Esophagus muscularis mucosa (tissue), 3 donors: ENCODE data around the gene KLHL30.

Source experiments
- POLR2AphosphoS5 ChIP-seq, 2 donors: sonication (generic); formaldehyde crosslinking; IDR thresholded peaks; one replicate each; pipeline ENCODE4 v1.6.1; 2017; ENCODE audit warnings: antibody characterized with exemption in 2 of 2
- TF ChIP-seq, protein P1 (sequence below), 3 experiments: fragments of 200-600 bp in 2 of 3; fragments of 450-650 bp in 1 of 3; sonication (generic) in 2 of 3; IDR thresholded peaks; one replicate each; pipeline ENCODE4 v1.5.1; 2017 to 2019; ENCODE audit warnings: antibody characterized with exemption in 3 of 3, mild to moderate bottlenecking in 2 of 3, moderate library complexity in 1 of 3

DNA sequence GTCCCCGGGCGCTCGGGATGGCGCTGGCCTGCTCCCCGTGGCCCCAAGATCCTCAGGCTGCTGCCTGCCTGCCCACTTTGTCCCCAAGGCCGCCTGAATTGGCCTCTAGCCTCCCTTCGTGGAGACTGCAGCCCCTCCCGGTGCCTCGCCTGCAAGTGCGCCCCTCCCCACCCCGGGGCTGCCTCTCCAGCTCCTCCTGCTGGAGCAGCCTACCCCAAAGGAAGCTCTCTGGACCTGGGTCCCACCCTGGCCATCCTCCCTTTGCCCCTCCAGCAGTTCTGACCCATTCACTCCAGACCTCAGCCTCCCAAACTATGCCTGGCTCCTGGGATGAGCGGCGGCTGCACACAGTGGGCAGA, 32.1 kb upstream of the KLHL30 start:
- TF ChIP-seq, protein P1, sequence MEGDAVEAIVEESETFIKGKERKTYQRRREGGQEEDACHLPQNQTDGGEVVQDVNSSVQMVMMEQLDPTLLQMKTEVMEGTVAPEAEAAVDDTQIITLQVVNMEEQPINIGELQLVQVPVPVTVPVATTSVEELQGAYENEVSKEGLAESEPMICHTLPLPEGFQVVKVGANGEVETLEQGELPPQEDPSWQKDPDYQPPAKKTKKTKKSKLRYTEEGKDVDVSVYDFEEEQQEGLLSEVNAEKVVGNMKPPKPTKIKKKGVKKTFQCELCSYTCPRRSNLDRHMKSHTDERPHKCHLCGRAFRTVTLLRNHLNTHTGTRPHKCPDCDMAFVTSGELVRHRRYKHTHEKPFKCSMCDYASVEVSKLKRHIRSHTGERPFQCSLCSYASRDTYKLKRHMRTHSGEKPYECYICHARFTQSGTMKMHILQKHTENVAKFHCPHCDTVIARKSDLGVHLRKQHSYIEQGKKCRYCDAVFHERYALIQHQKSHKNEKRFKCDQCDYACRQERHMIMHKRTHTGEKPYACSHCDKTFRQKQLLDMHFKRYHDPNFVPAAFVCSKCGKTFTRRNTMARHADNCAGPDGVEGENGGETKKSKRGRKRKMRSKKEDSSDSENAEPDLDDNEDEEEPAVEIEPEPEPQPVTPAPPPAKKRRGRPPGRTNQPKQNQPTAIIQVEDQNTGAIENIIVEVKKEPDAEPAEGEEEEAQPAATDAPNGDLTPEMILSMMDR (IDR thresholded peaks at IDR 0.05), result no peak
- TF ChIP-seq POLR2AphosphoS5 (IDR thresholded peaks at IDR 0.05), result no peak
